ENCODE data around the gene BRD3OS.

DNA sequence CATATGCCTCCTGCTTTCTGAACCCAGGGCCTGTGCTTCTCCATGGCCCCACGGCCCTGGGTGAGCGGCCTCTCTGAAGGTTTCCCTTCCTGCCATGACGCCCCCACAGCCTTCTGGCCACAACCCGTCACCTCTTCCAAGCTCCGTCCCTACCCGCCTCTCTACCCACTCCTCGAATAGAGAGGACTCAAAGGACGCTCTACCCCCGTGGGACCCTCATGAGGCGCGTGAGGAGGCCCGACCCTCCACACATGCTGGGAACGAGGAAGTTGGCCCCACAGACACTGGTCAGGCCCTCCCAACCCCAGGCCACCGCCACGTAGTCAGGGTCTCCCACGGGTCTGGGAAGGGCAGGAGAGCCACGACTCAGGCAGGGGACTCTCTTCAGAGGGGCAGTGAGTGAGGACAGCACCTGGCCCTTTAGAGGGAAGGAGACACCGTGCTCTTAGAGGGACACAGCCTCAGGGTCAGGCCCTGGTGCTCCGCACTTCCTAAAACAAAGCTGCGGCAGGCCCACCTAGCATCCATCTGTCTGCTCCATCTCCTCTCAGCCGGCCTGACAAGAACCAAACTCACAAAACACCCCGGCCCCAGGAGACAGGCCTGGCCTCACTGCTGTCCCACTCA is 37.3 kb downstream of the BRD3OS start:
- TF ChIP-seq, protein P1, sequence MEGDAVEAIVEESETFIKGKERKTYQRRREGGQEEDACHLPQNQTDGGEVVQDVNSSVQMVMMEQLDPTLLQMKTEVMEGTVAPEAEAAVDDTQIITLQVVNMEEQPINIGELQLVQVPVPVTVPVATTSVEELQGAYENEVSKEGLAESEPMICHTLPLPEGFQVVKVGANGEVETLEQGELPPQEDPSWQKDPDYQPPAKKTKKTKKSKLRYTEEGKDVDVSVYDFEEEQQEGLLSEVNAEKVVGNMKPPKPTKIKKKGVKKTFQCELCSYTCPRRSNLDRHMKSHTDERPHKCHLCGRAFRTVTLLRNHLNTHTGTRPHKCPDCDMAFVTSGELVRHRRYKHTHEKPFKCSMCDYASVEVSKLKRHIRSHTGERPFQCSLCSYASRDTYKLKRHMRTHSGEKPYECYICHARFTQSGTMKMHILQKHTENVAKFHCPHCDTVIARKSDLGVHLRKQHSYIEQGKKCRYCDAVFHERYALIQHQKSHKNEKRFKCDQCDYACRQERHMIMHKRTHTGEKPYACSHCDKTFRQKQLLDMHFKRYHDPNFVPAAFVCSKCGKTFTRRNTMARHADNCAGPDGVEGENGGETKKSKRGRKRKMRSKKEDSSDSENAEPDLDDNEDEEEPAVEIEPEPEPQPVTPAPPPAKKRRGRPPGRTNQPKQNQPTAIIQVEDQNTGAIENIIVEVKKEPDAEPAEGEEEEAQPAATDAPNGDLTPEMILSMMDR (conservative IDR thresholded peaks at IDR 0.05) = no peak
- TF ChIP-seq ZFX (IDR thresholded peaks at IDR 0.05) = no peak
